Measurements from ENCODE around the gene WDR17.

WDR17 gene

DNA sequence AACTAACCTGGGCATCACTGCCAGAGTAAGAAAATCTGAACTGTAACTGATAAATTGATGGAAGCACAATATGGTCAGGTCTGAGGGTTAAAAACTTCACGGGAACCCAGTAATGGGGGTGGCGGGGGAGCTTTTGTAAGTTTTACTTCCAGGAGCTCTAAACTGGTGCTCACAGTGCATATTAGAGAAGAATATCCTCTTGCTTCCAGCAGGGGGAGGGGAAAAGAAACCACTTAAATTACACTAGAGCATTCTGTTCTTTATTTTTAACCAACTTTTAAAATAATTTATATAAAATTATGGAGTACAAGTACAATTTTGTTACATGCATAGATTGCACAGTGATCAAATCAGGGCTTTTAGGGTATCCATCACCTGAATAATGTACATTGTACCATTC is 33.7 kb downstream of the WDR17 start:
- no peak for DNase-seq

- DNase-seq: no peak
Observed at GRCh38 chr4:176102414-176103063, 36.9 kb downstream of the WDR17 start.

GRCh38 chr4:176107695-176108094 is 42.1 kb downstream of the WDR17 start:
- DNase-seq: no peak

DNA sequence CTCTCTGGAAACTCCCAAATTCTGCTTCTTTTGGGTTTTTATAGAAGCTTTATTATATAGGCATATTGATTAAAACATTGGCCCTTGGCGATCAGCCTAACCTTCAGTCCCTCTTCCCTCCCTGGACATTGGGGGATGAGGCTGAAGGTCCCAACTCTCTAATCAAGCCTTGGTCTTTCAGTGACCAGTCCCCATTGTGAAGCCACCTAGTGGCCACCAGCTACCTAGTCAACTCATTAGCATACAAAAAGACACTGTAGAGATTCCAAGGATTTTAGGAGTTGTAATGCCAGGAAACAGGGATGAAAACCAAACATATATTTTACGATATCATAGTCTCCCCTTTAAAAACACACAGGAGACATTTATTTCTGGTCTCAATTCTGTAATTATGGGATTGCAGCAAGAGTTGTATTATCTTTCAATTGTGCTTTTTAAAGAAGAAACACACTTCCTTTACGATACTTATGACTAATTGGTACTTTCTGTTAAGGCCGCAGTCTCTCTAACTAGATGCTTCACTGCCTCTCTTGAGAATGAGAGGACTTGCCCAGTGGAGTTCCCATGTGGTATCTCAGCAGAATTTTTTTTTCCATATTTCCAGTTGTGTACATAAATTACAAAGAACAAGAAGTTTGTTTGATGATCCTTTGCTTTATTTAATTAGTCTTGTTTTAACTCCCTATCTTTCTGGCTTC is 58.2 kb downstream of the WDR17 start:
- peak; percentile 19 for DNase-seq

DNA sequence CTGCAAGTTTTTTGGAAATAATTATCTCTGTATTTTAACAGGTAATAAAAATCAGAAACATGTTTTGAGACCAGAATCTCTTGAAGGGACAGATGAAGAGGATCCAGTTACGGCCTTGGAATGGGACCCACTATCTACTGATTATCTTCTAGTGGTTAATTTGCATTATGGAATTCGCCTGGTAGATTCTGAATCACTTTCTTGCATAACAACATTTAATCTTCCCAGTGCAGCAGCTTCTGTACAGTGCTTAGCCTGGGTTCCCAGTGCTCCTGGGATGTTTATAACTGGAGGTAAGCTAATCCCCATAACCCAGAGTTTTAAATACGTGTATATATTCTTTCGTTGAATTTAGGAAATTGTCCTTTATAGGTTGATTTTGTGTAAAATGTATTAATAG is 59.4 kb downstream of the WDR17 start:
- no peak for DNase-seq

- DNase-seq: no peak
Observed at GRCh38 chr4:176134670-176135069, 69.0 kb downstream of the WDR17 start.

GRCh38 chr4:176137631-176138030 is 72.0 kb downstream of the WDR17 start:
- no peak for DNase-seq

DNA sequence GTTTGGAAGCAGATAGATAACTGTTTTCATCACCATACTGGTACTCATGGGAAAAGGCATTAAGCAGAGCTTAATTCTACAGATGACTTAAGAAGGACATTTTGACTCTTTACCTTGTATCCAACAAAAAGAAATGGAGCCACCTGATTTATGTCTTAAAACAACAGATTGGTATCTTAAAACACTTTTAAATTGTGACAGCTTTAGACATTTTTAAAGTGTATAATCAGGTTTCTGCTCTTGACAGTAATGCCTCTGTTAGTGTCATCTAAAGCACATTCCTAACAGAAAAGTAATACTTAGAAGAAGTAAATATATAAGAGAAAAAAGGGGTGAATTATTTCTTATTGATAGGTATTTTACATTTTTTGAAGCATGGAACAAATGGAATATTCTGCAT is 73.9 kb downstream of the WDR17 start:
- DNase-seq: no peak

DNA sequence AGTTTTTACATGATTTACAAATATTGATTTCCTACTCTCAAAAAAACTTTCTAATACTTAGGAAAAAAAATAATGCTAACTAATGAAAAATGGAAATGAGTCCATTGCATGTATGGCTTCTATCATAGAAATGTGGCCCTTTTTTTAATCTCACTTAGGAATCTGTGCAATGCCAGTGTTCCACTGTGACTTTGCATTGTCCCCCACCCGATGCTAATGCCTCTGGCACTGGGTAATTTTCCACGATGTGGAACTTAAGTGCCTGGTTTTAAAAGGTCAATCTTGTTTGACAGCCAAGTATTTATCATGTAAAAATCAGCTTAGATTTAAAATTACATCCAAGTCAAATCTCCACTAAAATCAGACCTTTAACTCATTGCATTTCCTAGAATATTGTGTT is 76.6 kb downstream of the WDR17 start:
- DNase-seq: no peak

GRCh38 chr4:176149680-176150355 is 84.2 kb downstream of the WDR17 start:
- DNase-seq: no peak

DNA sequence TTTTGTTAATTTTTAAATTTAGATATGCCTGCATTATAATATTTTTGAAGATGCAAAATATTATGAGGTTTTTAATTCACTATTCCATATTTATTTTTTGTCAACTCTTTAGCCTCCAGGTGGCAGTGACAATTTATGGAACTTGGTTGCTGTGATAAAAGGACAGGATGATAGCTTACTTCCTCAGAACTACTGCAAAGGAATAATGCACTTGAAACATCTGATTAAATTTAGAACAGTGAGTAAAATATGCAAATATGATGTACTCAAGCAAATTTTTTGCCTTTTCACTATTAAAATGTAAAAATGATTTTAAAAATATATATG is 84.7 kb downstream of the WDR17 start:
- DNase-seq: peak; percentile 3

GRCh38 chr4:176150704-176151103 is 85.1 kb downstream of the WDR17 start:
- no peak for DNase-seq

DNA sequence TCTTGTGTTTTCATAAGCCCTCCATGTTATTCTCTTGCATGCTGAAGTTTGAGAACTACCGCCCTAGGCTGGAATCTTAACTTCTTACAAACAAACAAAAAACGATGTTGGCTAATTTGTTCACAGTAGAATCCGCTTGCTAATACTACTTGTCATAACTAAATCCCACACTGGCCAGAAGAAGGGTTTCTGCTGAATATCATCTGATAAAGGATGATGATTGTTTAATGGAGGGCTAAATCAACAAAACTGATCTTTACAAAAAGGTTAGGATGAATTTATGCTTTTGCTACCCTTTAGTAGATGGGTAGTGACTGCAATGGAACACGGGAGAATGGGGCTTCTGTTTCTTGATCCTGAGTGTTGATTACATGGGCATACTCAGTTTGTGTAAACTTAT is 87.5 kb downstream of the WDR17 start:
- DNase-seq: no peak

DNA sequence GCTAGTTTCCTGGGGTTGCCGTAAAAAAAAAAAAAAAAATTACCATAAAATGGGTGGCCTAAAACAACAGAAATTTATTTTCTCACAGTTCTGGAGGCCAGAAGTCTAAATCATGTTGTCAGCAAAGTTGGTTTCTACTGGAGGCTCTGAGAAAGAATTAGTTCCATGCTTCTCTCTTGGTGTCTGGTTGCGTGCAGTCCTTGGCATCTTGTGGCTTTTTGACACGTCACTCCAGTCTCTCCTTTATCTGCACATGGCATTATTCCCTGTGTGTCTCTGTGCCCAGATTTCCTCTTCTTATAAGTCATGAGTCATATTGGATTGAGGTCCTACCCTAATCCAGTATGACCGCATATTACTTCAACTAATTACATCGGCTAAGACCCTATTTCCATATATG is 91.0 kb downstream of the WDR17 start:
- DNase-seq: no peak

DNA sequence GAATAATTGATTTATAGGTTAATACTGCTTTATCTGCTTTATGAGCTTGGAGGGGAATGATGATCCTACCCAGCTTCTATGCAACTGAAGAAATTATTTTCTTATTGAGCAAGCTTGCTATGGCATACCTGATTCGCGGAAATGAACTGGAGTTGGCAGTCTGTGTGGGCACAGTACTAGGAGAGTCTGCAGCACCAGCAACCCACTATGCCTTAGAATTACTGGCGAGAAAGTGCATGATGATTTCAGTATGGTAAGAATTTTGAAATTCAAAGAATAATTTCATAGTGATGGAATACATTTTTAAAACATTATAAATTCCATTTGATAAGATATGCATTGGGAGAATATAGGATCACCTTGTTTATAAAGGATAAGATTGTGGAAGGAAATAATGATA is 97.4 kb downstream of the WDR17 start:
- DNase-seq: no peak

- no peak for DNase-seq
Observed at GRCh38 chr4:176185051-176185450, 119.4 kb downstream of the WDR17 start.

DNA sequence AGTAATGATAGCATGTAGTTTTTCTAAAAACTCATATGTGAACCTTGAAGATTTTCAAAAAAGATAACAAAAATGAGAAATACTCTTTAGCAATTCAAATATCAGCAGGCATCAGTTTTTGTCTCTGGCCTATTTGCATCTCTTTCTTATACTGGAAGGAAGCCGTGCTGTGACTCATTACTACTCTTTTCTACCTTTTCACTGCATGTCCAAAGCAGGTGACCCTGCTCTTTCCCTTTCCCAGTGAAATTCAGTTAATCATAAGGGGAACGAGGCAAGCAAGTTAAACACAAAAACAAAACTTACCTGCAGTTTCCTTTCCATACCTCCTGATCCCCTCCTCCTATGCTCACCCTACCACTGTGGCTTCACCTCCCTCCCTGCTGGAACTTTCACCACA is 120.4 kb downstream of the WDR17 start:
- no peak for DNase-seq

- DNase-seq: no peak
Observed at GRCh38 chr4:176186671-176187395, 121.2 kb downstream of the WDR17 start.

GRCh38 chr4:176187624-176188023 is 122.0 kb downstream of the WDR17 start:
- DNase-seq: no peak

- no peak for DNase-seq
Observed at GRCh38 chr4:176188654-176189053, 123.0 kb downstream of the WDR17 start.

DNA sequence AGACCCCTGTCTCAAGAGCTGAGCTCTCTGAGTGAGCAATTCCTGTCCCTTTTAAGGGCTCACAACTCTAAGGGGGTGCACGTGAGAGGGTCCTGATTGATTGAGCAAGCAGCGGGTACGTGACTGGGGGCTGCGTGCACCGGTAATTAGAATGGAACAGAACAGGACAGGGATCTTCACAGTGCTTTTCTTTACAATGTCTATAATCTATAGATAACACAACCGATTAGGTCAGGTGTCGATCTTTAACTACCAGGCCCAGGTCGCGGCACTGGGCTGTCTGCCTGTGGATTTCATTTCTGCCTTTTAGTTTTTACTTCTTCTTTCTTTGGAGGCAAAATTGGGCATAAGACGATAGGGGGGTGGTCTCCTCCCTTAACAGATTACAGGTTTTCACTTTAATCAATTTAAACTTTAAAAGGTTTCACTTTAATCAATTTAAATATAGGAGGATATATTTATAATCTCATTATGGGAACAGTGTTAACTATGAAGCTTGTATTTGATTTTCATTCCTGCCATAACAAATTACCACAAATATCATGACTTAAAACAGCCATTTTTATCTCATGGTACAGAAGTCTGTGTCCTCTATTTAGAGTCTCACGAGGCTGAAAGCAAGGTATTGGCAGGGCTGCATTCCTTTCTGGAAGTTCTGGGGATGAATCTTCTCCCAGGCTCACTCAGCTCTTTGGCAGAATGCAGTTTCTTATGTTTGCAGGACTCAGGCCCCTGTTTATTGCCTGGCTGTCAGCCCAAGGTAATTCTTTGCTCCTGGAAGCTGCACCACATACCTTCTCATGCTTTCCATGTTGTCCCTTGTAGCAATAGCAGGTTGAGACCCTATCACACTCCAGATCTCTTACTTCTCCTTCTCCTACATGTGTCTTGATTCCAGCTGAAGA is 124.5 kb downstream of the WDR17 start:
- DNase-seq: no peak

GRCh38 chr4:176191974-176192373 is 126.3 kb downstream of the WDR17 start:
- no peak for DNase-seq

DNA sequence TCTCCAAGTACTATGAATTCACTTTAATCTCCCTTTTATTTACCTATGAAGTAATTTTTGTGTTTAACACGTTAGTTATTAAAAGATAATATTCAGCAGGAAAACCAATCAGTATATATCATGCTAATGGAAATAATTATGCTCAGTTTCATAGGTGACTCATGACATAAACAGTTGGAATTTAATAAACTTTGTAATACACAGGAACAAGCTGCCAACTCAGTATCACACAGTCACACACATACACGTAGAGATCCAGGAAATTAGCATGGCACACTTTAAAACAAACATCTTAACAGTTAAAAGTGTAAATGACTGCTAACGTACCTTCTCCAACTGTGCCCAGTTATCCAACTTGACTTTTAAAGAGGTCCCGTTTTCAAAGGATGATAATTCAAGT is 127.5 kb downstream of the WDR17 start:
- no peak for DNase-seq
